BLaER1 (cell line): ENCODE data around the gene PRICKLE4.
"Not testable (repeated sequence)": the region's sequence is repeated elsewhere in the genome, so short reads cannot be mapped to it uniquely, and the experiment has no call there.

Source experiments
- H3K27ac ChIP-seq: shearing (Covaris generic); formaldehyde crosslinking; 2 replicates; pipeline ENCODE4 v1.8.1; 2022
- H3K27me3 ChIP-seq: shearing (Covaris generic); formaldehyde crosslinking; 2 replicates; pipeline ENCODE4 v1.8.1; 2022
- H3K36me3 ChIP-seq: shearing (Covaris generic); formaldehyde crosslinking; 2 replicates; pipeline ENCODE4 v1.8.1; 2022
- H3K4me1 ChIP-seq: shearing (Covaris generic); formaldehyde crosslinking; 2 replicates; pipeline ENCODE4 v1.8.1; 2022
- H3K4me2 ChIP-seq: shearing (Covaris generic); formaldehyde crosslinking; 2 replicates; pipeline ENCODE4 v1.8.1; 2022
- H3K4me3 ChIP-seq: shearing (Covaris generic); formaldehyde crosslinking; 2 replicates; pipeline ENCODE4 v1.8.1; 2022
- H3K9ac ChIP-seq: shearing (Covaris generic); formaldehyde crosslinking; 2 replicates; pipeline ENCODE4 v1.8.1; 2022
- H3K9me3 ChIP-seq: shearing (Covaris generic); formaldehyde crosslinking; 2 replicates; pipeline ENCODE4 v1.8.1; 2022
- H4K20me1 ChIP-seq: shearing (Covaris generic); formaldehyde crosslinking; 2 replicates; pipeline ENCODE4 v1.8.1; 2022
- Cebpa-rat ChIP-seq: shearing (Covaris generic); IDR thresholded peaks from 2 replicates; pipeline ENCODE4 v1.8.1; 2022

Gene PRICKLE4

GRCh38 chr6:41757931-41758640 is 22.5 kb upstream of the PRICKLE4 start:
- 0 out of 2 replicates have a peak overlapping the region, but pooled peaks have one; percentile 2 for H3K27ac ChIP-seq
- peak overlapping the region; percentile 69; the same call in 1 of the 2 replicates for H3K4me2 ChIP-seq
- no peaks in the 10 kb centered on the region for H3K27me3 ChIP-seq
- no peak overlapping the region for H3K4me3 ChIP-seq
- H3K9ac ChIP-seq = no peak overlapping the region
- H3K9me3 ChIP-seq = no peaks in the 10 kb centered on the region
- peaks cover 37% of the 10 kb centered on the region for H3K4me1 ChIP-seq
- no peak for TF ChIP-seq Cebpa-rat
- H4K20me1 ChIP-seq = no peaks in the 10 kb centered on the region
- no peaks in the 10 kb centered on the region for H3K36me3 ChIP-seq

GRCh38 chr6:41758641-41759035 is 21.9 kb upstream of the PRICKLE4 start:
- Histone ChIP-seq H3K9ac (no peak overlapping the region), H3K27ac (no peak overlapping the region), H3K4me3 (no peak overlapping the region), H3K4me1 (peaks cover 37% of the 10 kb centered on the region), H3K27me3 (no peaks in the 10 kb centered on the region), H3K4me2 (no peak overlapping the region), H4K20me1 (no peaks in the 10 kb centered on the region), H3K9me3 (no peaks in the 10 kb centered on the region), H3K36me3 (no peaks in the 10 kb centered on the region)
- TF ChIP-seq Cebpa-rat = no peak

GRCh38 chr6:41759106-41759904 is 21.3 kb upstream of the PRICKLE4 start:
- Histone ChIP-seq H3K27me3 (no peaks in the 10 kb centered on the region), H3K4me2 (no peak overlapping the region), H3K4me1 (peaks cover 37% of the 10 kb centered on the region), H3K9me3 (no peaks in the 10 kb centered on the region), H3K4me3 (no peak overlapping the region), H3K27ac (no peak overlapping the region), H4K20me1 (no peaks in the 10 kb centered on the region), H3K9ac (no peak overlapping the region), H3K36me3 (no peaks in the 10 kb centered on the region)
- no peak for TF ChIP-seq Cebpa-rat

GRCh38 chr6:41759905-41760579 is 20.5 kb upstream of the PRICKLE4 start:
- Histone ChIP-seq H3K4me1 (peaks cover 37% of the 10 kb centered on the region), H3K4me3 (no peak overlapping the region), H3K4me2 (peak overlapping the region; percentile 21; the same call in 1 of the 2 replicates), H3K27me3 (no peaks in the 10 kb centered on the region), H3K27ac (no peak overlapping the region), H4K20me1 (no peaks in the 10 kb centered on the region), H3K9me3 (no peaks in the 10 kb centered on the region), H3K36me3 (no peaks in the 10 kb centered on the region), H3K9ac (no peak overlapping the region)
- TF ChIP-seq Cebpa-rat = no peak

GRCh38 chr6:41763470-41763869 is 17.1 kb upstream of the PRICKLE4 start:
- H3K4me2 ChIP-seq = no peak overlapping the region
- H3K9ac ChIP-seq = no peak overlapping the region
- no peaks in the 10 kb centered on the region for H3K27me3 ChIP-seq
- no peaks in the 10 kb centered on the region for H3K36me3 ChIP-seq
- H3K4me3 ChIP-seq = no peak overlapping the region
- no peaks in the 10 kb centered on the region for H4K20me1 ChIP-seq
- no peak overlapping the region for H3K27ac ChIP-seq
- no peaks in the 10 kb centered on the region for H3K9me3 ChIP-seq
- TF ChIP-seq Cebpa-rat = no peak
- H3K4me1 ChIP-seq = peaks cover 29% of the 10 kb centered on the region

GRCh38 chr6:41766043-41766664 is 14.4 kb upstream of the PRICKLE4 start:
- not testable (repeated sequence) for H3K4me3 ChIP-seq, H3K27me3 ChIP-seq, H4K20me1 ChIP-seq, H3K9ac ChIP-seq, H3K27ac ChIP-seq, H3K9me3 ChIP-seq
- H3K4me2 ChIP-seq = peak overlapping the region; percentile 45; the same call in 1 of the 2 replicates
- H3K4me1 ChIP-seq = peaks cover 32% of the 10 kb centered on the region
- H3K36me3 ChIP-seq = peaks cover 11% of the 10 kb centered on the region

GRCh38 chr6:41767112-41767833 is 13.3 kb upstream of the PRICKLE4 start:
- Histone ChIP-seq H3K27me3 (no peaks in the 10 kb centered on the region), H3K4me1 (peaks cover 32% of the 10 kb centered on the region), H3K9ac (no peak overlapping the region), H3K27ac (no peak overlapping the region), H3K4me3 (no peak overlapping the region), H3K36me3 (peaks cover 22% of the 10 kb centered on the region), H3K4me2 (peak overlapping the region; percentile 45), H4K20me1 (no peaks in the 10 kb centered on the region), H3K9me3 (no peaks in the 10 kb centered on the region)
- TF ChIP-seq Cebpa-rat = no peak

- Histone ChIP-seq H3K27ac (no peak overlapping the region), H3K4me1 (peaks cover 32% of the 10 kb centered on the region), H3K4me2 (peak overlapping the region; percentile 47), H4K20me1 (no peaks in the 10 kb centered on the region), H3K4me3 (no peak overlapping the region), H3K9me3 (no peaks in the 10 kb centered on the region), H3K9ac (0 out of 2 replicates have a peak overlapping the region, but pooled peaks have one; percentile 32), H3K36me3 (peaks cover 35% of the 10 kb centered on the region), H3K27me3 (no peaks in the 10 kb centered on the region)
- TF ChIP-seq Cebpa-rat = no peak
These were observed 11.9 kb upstream of the PRICKLE4 start for GRCh38 chr6:41768545-41769308.
